Right kidney (tissue), 1 donor: ENCODE results near the gene NF2.
"Not testable (repeated sequence)": the region's sequence is repeated elsewhere in the genome, so short reads cannot be mapped to it uniquely, and the experiment has no call there.

Experiments
- DNase-seq: peaks from one replicate; pipeline ENCODE4 v3.0.0-alpha.2; 2016

NF2 gene

DNA sequence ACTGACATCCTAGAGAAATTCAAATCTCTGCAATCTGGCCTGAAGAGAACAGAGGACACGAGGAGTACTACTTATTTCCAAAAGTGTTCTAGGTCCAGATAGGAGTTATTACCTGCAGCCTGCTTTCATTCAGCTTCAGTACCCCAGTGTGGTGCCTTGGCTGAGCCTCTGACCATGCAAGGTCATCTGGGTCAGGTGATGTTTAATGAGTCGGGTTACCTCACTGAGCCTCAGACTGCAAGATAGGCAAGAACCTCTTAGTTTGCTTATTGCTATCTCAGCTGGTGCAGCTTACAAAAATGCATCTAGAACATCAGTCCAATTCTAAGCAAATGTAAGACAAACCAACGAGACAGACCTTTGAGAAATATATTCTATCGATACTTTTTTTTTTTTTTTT, 9.5 kb upstream of the NF2 start:
- no peak for DNase-seq

DNA sequence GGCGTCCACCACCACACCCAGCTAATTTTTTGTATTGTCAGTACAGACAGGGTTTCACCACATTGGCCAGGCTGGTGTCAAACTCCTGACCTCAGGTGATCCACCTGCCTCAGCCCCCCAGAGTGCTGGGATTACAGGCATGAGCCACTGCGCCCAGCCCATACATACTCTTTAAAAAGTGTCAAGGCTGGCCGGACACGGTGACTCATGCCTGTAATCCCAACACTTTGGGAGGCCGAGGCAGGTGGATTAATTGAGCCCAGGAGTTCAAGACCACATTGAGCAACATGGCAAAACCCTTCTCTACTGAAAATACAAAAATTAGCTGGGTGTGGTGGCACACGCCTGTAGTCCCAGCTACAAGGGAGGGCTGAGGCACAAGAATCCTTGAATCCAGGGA, 9.0 kb upstream of the NF2 start:
- DNase-seq, result not testable (repeated sequence)

DNA sequence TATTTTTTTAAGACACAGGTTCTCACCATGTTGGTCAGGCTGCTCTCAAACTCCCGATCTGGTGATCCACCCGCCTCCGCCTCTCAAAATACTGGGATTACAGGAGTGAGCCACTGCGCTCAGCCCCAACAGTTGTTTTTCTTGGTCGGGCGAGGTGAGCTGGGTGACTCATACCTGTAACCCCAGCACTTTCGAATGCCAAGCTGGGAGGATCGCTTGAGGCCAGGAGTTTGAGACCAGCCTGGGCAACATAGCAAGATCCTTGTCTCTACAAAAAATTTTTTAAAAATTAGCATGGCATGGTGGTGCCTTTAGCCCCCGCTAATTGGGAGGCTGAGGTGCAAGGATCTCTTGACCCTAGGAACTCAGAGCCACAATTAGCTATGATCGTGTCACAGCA, 7.0 kb upstream of the NF2 start:
- no peak for DNase-seq

DNA sequence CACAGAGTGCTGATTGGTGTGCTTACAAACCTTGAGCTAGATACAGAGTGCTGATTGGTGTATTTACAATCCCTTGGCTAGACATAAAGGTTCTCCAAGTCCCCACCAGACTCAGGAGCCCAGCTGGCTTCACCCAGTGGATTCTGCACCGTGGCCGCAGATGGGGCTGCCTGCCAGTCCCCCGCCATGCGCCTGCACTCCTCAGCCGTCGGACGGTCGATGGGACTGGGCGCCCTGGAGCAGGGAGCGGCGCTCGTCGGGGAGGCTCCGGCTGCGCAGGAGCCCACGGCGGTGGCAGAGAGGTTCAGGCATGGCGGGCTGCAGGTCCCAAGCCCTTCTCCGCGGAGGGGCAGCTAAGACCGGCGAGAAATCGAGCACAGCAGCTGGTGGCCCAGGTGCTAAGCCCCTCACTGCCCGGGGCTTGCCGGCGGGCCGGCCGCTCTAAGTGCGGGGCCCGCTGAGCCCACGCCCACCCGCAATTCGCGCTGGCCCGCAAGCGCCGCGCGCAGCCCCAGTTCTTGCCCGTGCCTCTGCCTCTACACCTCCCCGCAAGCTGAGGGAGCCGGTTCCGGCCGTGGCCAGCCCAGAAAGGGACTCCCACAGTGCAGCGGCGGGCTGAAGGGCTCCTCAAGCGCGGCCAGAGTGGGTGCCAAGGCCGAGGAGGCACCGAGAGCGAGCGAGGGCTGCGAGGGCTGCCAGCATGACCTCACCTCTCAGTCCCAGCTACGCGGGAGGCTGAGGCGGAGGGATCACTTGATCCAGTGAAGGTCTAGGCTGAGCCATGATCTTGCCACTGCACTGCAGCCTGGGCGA, 5.4 kb upstream of the NF2 start:
- DNase-seq, result not testable (repeated sequence)

DNA sequence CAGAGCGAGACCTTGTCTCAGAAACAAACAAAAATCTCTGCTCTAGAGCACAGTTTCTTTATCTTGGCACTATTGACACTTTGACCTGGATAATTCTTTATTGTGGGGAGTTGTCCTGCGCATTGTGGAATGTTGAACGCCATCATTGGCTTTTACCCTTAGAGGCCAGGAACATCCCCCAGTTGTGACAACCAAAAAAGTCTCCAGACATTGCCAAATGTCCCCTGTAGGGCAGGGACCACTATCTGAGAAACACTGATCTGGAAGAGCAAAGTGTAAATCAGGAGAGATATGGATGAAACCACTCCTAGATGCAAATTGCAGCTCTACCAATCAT, 4.8 kb upstream of the NF2 start:
- DNase-seq, result no peak

DNA sequence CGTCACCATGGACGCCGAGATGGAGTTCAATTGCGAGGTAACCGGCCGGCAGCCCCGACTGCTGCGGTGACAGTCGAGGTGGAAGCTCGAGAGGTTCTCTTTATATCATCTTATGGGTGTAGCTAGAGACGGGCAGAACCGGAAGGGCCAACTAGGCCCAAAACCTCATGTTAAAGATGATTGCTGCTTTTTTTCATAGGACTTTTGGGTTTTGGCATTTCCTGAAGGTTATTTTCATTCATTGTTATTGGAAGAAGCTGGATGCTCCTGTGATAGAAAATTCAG, 585 bp downstream of the NF2 start:
- no peak for DNase-seq

DNA sequence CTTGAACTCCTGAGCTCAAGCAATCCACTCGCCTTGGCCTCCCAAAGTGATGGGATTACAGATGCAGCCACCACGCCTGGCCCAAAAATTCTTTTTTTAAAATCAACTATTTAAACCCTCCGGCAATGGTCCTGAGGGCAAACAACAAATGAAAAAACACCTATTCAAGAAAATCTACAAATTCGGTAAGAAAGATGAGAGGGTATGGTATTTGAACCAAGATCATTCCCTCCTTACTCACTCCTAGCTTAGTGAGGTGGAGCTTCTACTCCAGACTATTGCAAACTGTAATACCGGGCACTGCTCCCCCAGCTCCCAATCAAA, 2.1 kb downstream of the NF2 start:
- DNase-seq, result no peak

DNA sequence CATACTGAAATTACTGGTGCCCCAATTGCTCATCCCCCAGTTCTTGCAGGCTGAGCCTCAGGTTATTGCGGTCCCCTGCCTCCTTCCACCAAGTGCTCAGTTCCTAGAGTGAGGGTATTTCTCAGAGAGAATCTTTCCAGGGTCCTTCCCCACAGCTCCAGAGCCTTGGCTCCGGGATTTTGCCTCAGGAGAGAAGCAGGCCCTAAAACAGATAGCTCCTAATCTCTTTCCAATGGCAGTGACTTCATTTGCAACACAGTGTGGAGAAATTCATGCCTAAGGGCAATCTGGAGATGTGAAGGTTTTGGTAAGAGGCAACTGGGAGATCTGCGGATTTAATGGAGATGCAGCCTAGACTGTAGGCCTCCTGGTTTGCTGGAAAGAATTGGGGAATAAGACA, 2.9 kb downstream of the NF2 start:
- no peak for DNase-seq

DNA sequence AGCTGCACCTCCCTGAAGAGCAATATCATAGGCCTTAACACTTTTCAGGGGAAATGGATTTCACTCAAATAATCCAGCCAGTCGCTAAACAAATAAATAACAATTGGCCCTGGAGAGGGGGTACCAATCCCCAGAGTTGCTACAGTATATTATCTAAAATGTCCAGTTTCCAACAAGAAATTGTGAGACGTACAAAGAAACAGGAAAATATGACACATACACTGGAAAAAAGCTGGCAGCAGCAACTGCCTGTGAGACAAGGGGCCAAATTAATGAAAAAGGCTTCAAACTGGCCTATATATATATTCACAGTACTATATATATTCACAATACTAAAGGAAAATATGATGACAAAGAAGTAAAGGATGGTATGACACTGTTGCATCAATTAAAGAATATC, 4.0 kb downstream of the NF2 start:
- DNase-seq, result no peak

DNA sequence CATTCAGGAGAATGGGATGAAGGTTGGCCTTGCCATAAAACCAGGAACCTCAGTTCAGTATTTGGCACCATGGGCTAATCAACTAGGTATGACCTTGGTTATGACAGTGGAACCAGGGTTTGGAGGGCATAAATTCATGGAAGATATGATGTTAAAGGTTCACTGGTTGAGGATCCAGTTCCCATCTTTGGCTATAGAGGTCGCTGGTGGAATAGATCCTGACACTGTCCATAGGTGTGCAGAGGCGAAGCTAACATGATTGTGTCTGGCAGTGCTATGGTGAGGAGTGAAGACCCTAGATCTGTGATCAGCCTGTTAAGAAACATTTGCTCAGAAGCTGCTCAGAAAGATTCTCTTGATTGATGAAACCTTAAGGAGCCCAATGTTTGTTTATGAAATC, 5.7 kb downstream of the NF2 start:
- no peak for DNase-seq

DNA sequence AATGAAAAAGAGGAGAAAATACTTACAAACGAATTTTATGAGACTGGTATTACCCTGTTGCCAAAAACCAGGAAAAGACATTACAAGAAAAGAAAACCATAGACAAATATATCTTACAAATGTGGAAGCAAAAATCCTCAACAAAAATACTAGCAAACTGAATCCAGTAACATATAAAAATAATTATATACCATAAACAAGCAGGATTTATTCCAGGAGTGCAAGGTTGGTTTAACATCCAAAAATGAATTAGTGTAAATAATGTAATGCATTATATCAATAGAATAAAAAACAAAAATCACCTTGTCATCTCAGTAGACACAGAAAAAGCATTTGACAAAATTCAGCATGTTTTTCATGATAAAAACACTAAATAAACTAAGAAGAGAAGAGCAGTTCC, 7.3 kb downstream of the NF2 start:
- DNase-seq, result no peak

DNA sequence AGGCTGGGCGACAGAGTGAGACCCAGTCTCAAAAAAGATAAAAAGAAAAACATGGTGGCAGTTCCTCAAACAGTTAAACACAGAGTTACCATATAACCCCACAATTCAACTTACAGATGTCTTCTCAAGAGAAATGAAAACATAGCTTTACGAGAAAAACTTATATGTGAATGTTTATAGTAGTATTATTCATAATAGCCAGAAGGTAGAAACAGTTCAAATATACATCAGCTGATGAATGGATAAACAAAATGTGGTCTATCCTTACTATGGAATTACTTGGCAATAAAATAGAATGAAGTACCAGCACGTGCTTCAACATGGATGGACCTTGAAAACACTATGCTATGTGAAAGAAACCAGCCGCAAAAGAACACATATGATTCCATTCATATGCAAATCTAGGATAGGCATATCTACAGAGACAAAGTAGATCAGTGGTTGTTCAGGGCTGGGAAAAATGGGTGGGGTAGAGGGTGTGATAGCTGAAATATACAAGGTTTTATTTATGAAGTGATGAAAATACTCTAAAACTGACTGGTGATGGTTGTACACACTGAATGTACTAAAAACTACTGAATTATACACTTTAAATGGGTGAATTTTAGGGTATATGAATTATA, 12.4 kb downstream of the NF2 start:
- DNase-seq, result no peak

DNA sequence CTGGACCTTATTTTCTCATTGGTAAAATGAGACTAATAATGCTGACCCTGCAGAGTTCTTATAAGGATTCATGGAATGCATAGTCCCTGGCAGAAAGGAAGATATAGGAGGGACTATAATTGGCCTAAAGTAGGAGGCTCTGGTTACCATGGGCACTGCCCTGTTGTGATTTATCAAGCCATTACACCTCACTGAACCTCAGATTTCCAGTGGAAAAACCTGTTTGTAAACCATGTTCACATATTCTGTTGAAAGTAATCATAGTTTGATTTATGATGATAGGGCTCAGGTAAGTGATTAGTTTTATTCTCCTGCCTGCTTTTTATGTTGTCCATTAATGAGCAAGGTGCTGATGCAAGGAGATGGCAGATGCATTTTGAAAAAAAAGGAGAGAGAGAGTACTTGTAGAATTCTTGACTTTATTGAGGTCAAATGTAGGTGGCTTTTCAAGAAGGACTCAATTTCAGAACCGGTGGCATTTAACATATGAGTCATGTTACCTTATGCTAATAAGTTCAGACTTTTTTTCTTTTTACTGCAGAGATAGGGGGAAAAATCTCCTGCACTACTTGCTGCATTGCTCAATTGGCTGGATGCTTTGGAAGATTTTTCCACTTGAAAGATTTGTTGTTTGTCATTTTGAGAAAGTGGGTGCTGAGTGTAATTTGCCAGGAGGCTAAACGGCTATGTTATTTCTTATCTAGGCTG, 14.6 kb downstream of the NF2 start:
- DNase-seq, result no peak

DNA sequence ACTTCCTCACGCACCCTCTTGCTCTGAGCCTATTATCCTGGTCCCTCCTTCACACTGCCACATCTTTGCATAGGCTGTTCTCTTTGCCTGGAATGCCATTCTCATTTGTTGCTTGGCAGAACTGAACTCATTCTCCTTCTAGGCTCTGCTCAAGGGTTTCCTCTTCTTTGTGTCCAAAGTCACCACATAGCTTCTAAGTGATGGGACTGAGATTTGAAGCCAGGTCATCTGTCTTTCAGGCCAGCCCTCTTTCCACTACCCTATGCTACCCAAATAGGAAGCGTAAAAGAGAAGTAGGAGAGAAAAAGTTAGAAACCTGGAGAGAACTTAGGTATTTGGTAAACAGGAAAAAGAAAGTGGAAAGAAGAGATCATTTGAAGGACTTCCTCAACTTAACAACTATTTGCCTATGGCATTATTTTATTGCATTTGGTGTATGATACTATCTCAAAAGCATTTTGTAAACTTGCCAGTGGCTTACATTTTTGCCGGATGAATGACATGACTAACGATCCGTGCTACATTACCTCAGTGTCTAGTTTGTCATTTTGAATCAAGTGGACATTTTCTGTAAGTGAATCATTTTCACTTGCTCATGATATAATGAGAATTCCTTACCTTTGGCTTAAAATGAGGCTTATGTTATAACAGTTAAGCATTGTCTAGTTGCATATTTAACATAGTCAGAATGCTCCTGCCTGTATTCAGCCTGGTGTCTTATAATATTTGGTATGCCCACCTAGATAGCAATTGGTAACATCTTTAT, 18.5 kb downstream of the NF2 start:
- DNase-seq, result no peak

DNA sequence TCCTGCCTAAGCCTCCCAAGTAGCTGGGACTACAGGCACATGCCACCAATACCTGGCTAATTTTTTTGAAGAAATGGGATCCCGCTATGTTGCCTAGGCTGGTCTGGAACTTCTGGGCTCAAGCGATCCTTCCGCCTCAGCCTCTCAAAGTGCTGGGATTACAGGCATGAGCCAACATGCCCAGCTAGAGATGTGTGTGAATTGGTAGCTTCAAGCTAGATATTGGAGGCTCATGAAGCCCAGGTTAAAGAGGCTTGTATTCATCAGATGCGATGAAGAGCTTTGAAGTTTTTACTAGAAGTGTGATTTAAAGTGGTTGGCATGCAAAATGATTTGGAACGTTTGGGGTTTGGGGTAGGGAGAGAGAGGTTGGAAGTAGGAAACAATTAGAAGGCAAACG, 19.6 kb downstream of the NF2 start:
- no peak for DNase-seq

DNA sequence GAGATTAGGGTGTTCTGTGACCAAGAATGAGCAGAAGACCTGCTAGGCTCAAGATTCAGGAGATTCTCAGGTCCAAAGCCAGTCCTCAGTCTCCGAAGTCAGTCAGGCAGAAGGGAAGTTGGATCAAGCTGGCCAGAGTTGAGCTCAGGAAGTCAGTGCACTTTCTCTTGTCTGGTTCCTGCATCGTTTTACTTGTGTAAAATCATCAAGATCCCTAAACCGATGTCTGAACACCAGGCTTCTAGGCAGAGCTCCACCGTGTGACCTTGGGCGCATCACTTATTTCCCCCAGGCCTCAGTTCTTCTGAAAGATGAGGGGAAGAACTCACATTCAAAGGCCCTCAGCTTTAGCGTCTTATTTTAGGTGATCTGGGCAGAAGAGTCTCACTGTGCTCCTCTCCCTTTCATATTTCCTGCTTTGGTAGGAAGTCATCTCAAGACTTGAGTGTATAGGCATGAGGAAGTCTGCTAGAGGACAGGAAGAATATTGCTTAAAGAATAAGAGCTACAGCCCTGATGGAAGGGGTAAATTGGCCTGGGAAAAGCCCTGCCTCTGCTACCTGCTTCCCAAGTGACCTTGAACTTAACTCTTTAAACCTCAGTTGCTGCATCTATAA, 20.2 kb downstream of the NF2 start:
- DNase-seq, result no peak

DNA sequence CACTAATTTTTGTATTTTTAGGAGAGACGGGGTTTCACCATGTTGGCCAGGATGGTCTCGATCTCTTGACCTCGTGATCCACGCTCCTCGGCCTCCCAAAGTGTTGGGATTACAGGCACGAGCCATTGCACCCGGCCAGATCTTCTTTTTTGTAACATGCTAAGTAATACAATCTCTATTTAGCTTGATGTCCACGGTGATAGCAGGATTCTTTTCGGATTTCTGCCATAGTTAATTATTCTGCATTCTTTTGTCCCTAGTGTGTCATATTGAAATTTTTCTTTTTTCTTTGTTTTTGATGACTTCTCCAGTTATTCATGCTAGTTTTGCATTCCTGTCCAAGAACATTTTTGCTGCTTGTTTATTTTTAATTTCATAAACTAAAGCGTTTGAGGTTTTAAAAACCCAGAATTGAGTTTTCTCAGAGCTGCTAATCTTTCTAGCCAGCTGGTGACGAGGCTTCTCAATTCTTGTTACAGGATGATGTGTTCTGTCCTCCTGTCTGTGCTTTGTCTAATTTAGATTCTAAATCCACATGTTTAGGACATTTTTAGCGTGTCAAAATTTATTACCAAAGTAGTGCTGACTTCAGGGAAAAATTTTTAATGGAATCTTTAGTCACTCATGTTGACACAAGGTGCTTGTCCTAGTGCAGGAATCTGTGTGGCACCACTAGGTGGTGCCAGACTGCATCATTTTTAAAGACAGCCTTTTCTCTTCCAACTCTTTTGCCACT, 21.8 kb downstream of the NF2 start:
- no peak for DNase-seq

DNA sequence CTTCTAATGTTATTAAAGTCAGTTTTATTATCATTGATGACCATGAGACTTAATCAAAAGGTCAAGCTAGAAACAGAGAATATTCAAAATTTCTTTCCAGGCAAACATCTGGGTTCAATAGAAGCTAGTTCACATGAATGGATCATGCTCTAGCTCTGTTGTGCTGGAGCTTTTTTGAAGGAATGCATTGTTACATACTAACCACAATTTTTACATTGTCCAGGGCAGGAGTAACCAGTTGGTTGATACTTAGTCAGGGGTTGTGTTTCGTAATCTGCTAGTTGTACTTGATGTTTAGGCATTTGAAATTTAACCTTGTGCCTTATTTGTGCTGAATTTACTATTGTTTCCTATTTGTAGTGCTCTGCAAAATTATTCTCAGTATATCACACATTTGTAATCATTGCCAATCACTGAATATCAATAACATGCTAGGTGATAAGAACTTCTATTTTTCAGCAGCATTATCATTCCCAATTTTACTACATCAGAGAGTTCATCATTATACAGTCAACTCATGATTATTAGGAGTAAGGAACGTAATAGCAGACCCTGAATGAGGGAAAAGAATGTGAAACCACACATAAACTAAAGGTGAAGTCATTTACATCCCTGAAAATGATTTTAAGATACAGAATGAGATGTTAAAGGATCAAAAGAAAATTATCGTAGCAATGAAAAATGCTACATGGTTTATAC, 23.2 kb downstream of the NF2 start:
- DNase-seq, result no peak

DNA sequence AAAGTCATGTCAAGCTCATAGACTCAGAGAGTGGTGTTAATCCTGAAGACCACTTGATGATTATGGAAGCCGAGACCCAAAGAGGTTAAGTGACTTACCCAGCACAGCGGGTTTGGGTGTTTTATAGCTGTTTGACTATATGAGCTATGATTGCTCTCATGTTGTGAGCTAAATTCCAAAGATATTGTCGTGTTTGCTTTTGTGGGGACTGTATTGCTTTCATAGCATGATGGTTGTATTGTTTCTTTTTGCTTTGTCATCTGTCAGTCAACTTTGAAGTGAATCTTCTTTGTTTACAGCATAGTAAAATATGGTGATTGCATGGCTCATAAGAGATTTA, 23.7 kb downstream of the NF2 start:
- DNase-seq, result no peak

DNA sequence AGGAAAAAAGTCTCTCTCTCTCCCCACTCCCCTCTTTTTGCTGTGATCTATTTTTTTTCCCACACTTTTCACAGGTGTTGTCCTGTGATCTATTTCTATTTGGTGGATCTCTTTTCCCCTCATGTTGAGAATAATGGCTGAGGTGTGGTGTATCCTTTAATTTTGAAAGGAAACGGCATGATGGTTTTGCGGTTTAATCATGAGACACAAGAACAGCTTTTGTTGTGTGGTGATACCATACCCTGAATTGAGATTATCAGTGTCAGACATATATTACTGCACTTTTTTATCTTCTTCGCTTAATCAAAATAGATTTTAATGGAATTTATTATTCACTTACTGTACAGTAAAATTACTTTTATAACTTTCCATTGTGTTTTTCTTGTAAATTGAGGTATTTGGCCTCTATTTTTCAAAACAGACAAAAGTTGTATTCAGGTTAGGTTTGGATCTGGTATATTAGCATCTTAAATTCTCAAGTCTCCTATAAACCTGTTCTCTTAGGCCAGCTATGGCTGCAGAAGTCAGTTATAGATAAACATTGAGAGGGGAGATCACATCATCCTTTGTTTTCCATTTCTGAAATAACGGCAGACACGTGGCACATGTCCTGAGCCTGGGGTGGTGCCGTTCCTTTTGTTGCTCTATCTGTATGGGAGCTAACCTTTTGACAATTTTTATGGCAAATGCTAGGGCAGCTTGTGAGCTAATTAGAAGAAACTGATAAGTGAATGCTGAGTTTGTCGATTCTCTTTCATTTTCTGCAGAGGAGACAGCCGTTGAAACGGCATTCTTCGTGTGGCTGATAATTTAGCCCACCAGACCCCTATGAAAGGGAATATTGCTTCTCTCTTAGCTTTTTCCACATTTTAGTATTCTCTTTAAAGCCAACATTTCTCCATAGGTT, 25.8 kb downstream of the NF2 start:
- DNase-seq, result no peak
